HG02588 (cell line): ENCODE data around the gene KIAA1755.

ENCODE experiments used
- ATAC-seq: cut with Tn5 transposase; IDR thresholded peaks from one replicate; pipeline ENCODE4 v1.9.1; 2021; ENCODE audit warnings: mild to moderate bottlenecking, moderate library complexity; ENCODE audit not compliant: unreplicated experiment

KIAA1755 gene, protein sequence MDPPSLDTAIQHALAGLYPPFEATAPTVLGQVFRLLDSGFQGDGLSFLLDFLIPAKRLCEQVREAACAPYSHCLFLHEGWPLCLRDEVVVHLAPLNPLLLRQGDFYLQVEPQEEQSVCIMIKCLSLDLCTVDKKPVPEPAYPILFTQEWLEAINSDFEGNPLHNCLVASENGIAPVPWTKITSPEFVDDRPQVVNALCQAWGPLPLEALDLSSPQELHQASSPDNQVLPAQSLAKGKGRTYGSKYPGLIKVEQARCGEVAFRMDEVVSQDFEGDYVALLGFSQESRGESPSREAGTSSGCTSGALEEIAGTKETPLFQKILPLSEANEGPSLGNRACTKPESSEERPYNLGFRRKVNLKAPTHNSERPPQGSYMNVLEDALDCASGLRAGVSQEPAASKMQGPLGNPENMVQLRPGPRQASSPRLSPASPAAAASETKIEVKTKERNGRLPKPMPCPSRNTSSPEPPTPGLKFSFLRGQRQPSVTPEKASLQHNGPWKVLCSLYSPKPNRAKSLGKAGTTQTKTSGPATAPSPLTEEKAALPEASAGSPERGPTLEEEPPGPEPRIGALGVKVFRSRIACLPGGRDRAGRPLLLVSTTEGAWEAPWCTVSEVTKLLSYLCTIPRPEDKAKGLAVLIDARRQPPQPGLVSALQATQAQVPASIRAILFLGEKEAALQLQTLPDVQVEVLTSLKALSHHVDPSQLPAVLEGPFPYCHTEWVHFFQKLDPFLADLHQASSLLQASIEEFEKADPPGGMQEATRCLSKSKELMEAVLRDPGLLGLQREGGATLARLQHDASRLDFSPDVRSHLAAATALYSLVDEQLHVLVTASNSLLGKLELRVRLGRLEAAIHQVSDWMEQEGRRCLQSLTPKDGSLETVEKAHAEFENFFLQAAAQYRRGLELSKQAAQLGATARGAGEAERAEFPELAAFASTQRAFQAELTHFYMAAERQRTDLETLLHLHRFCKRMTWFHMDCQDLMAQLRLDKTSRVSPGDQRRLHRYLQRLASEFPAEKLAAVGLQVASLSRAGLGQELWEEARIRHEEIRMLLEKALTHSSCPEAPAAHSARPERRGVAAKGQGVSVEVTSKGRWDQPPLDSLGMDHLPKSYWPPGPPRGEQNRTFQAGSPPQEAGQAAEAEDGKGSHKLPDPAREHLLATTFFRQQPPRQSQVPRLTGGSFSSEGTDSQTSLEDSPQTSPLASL

DNA sequence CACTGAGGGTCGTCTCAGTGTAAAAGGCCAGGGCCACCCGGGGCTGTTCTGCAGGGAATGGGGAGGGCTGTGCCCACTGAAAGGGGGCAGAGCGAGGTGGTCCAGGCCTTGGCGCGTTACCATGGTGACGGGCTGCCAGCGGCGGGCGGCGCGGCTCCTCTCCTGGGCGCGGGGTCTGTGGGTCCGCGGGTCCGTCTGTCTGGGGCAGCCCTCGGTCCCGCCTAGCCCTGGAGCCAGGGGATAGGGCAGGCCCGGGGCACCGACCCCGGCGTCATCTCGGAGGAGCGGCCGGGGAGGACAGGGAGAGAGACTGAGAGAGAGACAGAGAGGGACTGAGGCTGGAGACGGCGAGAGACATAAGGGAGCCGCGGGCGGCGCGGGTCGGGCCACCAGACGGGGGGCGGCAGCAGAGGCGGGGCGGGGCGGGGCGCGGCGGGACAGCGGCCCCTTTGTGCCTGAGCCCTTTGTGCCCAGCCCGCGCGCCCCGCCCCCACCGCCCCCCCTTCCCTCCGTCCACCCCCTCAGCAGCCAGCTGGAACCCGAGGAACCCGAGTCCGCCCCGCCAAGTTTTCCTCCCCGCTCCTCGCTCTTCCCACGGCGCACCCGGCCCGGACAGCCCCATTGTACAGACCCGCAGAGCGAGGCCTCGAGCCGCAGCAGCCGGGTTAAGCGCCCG lies at the start of gene KIAA1755:
Gene KIAA1755, minus strand, starts transcription at position 358 of the 676 bp plus-strand sequence. Its CDS starts 235 bp downstream, at position 123.
- no peak for ATAC-seq

GRCh38 chr20:38308447-38308846 lies 47.9 kb upstream of the KIAA1755 start:
- no peak for ATAC-seq

DNA sequence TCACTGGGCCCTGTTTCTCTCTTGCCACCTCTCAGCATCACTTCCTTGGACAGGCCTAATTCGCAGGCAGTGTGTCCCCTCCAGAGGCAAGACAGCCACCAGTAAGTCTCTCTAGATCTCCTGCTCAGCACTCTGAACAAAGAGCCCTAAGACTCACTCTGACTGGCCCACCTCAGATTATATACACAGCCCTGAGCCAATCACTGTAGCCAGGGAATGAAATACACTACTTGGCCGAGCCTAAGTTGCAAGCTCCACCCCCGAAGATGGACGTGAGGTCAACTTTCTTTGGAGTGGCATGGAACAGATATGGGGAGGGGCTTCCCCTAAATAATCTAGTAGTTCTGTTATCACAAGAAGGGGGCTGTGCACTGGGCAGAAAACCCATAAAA lies 47.5 kb upstream of the KIAA1755 start:
- ATAC-seq: no peak

DNA sequence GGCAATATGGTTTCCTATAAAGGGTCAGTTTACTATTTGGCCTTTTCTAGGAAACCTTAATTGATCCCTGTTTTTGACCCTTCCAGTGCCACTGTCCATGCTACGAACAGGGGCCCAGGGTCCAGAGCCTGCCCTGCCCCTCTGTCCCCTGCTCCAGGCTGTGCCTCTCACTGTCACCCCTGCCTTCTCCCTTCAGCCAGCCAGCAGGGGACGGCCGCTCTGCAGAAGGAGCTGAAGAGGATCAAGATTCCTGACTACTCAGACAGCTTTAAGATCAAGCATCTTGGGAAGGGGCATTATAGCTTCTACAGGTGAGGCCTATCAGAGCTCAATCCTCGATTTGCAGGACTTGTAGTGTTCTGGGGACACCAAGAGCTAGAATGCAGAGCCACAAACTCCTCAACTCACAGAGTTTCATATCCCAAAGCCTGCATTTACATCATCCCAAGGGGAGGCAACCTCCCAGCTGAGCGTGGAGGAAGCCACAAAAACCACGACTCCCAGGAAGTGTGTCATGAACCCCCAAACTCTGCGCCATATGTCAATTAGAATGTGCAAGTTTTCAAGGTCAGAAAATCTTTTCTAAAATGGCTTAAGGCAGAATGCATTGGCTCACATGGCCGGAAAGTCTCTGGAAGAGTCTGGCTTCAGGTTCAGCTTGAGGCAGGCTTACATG lies 47.0 kb upstream of the KIAA1755 start:
- ATAC-seq: no peak

DNA sequence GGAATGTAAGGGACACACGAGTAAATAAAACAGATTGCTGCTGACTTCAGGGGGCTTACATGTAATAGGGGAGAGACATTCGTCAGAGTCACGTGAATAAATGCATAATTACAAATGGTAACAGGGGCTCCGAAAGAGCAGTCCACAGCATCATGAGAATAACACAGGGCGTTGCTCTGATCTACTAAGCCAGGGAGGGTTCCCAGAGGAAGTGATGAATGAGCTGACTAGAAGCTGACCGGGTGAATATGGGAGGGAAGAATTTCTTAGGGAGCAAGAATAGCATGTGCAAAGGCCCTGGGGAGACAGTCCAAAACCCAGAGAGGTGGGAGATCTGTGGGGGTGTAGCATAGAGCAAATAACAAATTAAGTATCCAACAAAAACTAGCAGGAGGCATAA lies 45.8 kb upstream of the KIAA1755 start:
- ATAC-seq: no peak

- ATAC-seq: no peak
Observed at GRCh38 chr20:38305541-38305940, 45.0 kb upstream of the KIAA1755 start.

GRCh38 chr20:38304845-38305447 lies 44.4 kb upstream of the KIAA1755 start:
- no peak for ATAC-seq

DNA sequence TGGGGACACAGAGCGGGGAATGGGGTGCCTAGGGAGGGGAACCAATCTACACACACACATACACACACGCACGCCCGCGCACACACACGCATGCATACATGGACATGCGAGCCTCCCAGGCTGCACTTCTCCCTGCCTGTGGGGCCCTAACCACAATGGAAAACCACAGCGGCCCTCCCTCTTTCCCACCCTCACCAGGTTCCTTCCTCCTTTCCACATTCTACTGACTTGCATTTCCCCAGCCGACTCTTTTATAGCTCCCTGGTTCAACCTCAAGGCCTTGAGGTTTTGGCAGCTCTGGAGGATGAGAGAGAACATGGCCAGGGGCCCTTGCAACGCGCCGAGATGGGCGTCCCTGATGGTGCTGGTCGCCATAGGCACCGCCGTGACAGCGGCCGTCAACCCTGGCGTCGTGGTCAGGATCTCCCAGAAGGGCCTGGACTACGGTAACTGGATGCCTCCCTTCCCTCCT lies 43.4 kb upstream of the KIAA1755 start, which contains the start of gene BPI:
Gene BPI, plus strand, starts transcription at position 249 of the 472 bp plus-strand sequence. Its CDS starts 68 bp downstream, at position 317.
- ATAC-seq: no peak

DNA sequence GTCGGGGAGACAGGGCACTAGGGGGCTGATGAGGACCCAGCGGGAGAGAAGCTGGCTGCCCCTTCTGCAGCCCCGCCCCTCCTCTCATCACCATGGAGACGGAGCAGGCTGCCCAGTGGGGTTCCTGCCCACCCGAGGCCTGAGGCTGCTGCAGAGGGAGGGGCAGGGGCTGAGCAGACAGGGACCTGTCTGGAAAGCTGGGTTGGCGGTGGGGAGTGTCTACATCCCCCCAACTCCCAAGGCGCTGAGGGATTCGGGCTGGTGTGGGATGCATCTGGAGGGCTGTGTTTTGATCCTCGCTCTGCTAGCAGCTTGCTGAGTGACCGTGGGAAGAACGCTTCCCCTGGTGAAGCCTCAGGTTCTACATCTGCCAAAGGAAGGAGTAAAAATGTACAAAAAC lies 42.3 kb upstream of the KIAA1755 start:
- ATAC-seq: no peak

DNA sequence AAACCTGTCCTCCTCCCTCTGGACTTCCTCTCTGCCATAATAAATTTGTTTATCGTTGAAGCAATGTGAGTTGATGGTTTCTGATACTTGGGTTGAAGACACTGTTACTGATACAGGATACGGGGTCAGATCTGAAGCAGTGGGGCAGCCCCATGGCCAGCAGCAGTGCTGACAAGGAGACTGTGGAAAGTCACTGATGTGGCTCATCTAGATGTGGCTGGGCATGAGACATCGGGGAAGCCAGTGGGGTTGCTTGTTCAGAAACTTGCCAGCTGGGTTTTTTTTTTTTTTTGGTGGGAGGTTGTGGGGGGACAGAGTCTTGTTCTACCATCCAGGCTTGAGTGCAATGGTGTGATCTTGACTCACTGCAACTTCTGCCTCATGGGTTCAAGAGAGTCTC lies 40.8 kb upstream of the KIAA1755 start:
- ATAC-seq: no peak

DNA sequence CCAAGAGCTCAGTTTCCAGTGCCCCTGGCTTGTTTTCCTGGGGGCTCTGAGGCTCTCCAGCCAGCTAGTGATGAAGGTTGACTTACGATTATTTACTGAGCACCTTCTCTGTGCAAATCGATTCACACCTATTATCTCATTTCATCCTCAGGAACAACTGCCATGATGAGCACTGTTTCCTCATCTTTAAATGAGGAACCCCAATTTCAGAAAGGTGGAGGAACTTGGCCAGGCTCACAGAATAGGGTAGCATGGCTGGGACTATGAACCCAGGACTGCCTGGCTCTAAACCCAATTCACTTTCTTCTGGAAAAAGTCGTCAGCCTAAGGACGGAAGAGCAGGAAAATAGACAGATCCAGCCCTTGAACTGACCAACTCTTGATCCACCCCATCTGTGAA lies 39.9 kb upstream of the KIAA1755 start:
- no peak for ATAC-seq

DNA sequence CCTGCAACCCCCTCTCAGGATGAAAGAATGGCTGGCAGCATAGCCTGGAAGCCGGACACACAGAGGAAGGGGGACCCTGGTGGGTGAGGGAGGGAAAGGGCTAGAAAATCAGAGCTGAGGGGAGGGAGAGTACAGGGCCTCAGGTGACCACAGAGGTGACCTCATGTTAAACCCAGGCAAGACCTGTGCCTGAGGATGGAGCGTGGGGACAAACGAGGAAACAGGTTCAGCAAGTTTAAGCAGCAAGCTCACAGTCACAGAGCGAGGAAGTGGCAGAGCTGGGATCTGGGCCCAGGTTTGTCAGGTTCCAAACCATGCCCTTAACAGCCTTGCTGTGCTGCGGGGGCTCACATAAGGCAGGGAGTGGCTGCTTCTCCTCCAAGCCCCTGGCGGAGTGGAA lies 39.4 kb upstream of the KIAA1755 start:
- no peak for ATAC-seq

GRCh38 chr20:38298768-38299288 lies 38.3 kb upstream of the KIAA1755 start:
- no peak for ATAC-seq

DNA sequence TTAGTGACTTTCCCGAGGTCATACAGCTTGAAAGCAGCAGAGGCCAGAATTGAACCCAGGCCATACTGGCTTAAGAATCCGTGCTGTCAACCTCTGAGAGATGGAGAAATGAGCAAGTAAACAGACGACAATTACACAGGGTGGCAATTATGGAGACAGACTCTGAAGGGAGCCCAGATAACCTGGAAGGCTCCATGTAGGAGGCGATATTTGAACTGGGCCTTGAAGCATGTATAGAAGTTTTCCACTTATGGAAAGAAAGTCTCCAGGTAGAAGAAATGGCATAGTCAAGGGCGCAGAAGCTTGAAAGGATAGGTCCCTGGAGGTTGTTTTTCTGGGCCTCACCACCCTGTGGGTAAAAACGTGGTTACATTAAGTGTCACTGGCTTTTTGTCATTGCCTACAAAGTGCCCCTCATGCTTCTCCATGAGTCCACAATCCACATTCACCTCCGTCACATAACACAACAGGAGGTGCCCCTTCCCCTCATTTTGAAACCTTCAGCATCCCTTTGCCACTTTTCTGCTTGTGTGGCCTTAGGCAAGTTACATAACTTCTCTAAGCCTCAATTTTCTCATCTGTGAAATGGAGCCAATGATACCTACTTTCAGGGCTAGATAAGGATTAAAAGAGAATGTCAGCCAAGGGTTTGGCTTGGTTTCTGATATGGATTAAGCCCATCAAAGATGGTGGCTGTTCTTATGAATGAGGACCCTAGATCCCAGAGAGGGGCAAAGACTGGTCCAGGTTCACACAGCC lies 37.6 kb upstream of the KIAA1755 start:
- ATAC-seq: no peak

GRCh38 chr20:38296433-38296832 lies 35.9 kb upstream of the KIAA1755 start:
- no peak for ATAC-seq

DNA sequence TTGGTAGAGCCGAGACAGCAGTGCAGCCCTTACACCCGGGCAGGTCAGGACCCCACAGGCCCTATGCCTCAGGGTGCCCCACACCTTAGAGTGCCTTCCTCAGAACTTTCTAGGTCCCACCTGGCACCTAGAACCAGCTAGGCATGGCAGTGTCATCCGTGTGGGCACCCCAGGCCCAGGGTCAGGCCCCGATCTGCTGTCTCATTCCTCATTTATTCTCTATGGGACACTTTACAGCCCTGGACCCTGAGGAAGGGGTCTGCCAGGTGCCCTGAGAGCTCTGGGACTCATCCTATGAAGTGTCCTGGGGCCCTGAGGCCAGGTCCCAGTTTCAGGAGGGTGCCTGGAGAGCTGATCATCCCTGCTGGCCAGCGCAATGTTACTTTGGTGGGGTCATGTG lies 35.3 kb upstream of the KIAA1755 start:
- ATAC-seq: no peak

- no peak for ATAC-seq
Observed at GRCh38 chr20:38294076-38294591, 33.6 kb upstream of the KIAA1755 start.

DNA sequence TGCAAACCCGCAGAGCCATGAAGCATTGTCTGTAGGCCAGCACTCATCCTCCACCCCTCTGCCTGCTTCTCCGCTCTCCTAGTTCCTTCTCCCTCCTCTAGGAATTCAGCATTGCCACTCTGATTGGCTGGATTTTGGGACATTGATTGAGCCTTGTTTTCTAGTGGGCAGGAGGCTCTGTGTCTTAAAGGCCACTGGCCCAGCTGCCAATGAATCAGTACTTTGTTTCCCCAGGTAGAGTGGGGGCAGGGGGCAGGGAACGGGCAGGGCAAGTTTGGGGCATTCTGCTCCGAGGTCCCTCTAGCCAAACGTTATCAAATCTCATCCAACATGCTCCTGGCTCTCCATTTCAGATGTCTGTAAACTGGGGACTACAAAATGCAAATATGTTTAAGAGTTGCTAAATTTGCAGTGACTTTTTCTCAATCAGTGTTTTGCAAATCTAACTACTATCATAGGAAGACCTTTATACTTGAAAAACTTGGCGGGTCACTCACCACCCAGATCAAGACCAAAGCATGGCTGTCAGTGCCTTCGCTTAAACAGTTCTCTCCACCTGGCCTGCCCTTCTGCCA lies 33.0 kb upstream of the KIAA1755 start:
- ATAC-seq: no peak
